B cell (primary cell): ENCODE results near the gene UBE2J2. TPM values are rescaled to one million over a fixed set of nuclear protein-coding genes. Genes with fewer than 3 reads are reported as not detected.

Experiments
- ATAC-seq: fragments of 200-7000 bp; cut with Tn5 transposase; one replicate; pipeline ENCODE4 v1.10.0; 2021; ENCODE audit warnings: low read depth, mild to moderate bottlenecking, moderate number of reproducible peaks, moderate library complexity
- CTCF ChIA-PET: fragments of 350-600 bp; sonication (Branson Sonifier 250); formaldehyde crosslinking; loops from one replicate; lab custom pipeline; 2021; ENCODE audit warnings: antibody characterized with exemption, inconsistent platforms; lab: Charles Lee
- POLR2A ChIA-PET: fragments of 350-600 bp; sonication (Branson Sonifier 250); formaldehyde crosslinking; loops from one replicate; lab custom pipeline; 2021; ENCODE audit warnings: antibody characterized with exemption; lab: Charles Lee
- DNase-seq: peaks from one replicate; pipeline ENCODE4 v3.0.0; 2013
- H2AFZ ChIP-seq: 2 replicates; pipeline ENCODE4 v1.6.1; 2012; ENCODE audit warnings: mild to moderate bottlenecking, low read depth, low read length; ENCODE audit not compliant: insufficient read depth, poor library complexity, severe bottlenecking
- H3K27ac ChIP-seq, 2 donors: 1 replicate in 1 of 2; 2 replicates in 1 of 2; pipeline ENCODE4 v1.5.1; 2012 to 2013; ENCODE audit warnings: low read length in 2 of 2, mild to moderate bottlenecking in 2 of 2, moderate library complexity in 1 of 2
- H3K27me3 ChIP-seq, 4 experiments: fragments of 200-600 bp in 1 of 4; sonication (generic) in 1 of 4; replicated peaks in 1 of 4; 1 replicate in 2 of 4; 2 replicates in 2 of 4; pipeline versions ENCODE4 v1.6.1 to v1.7.0; 2013 to 2016; ENCODE audit warnings: low read length in 3 of 4, mild to moderate bottlenecking in 2 of 4, mixed read lengths in 1 of 4, moderate library complexity in 1 of 4; ENCODE audit not compliant: insufficient read depth in 4 of 4, control insufficient read depth in 3 of 4; ENCODE audit errors: control extremely low read depth in 1 of 4
- H3K36me3 ChIP-seq, 2 experiments: replicated peaks in 1 of 2; 1 replicate in 1 of 2; 2 replicates in 1 of 2; pipeline versions ENCODE4 v1.6.1 to v1.7.1; 2013; ENCODE audit warnings: low read length in 1 of 2; ENCODE audit not compliant: insufficient read depth in 2 of 2, control insufficient read depth in 1 of 2; ENCODE audit errors: control extremely low read depth in 1 of 2, extremely low read depth in 1 of 2
- H3K4me1 ChIP-seq, 2 donors: fragments of 200-600 bp in 1 of 2; sonication (generic) in 1 of 2; 1 replicate in 1 of 2; 2 replicates in 1 of 2; pipeline versions ENCODE4 v1.5.1 to v1.6.1; 2013 to 2017; ENCODE audit warnings: low read length in 2 of 2; ENCODE audit not compliant: control insufficient read depth in 2 of 2, insufficient read depth in 2 of 2
- H3K4me2 ChIP-seq: replicated peaks from 2 replicates; pipeline ENCODE3; 2012; ENCODE audit warnings: mild to moderate bottlenecking, low read depth, low read length; ENCODE audit not compliant: poor library complexity, severe bottlenecking
- H3K4me3 ChIP-seq, 5 experiments: fragments of 200-600 bp in 1 of 5; sonication (generic) in 1 of 5; 1 replicate in 3 of 5; 2 replicates in 2 of 5; pipeline versions ENCODE4 v1.5.1 to v1.7.0; 2011 to 2016; ENCODE audit warnings: low read length in 4 of 5, mild to moderate bottlenecking in 4 of 5, low read depth in 2 of 5, control low read depth in 1 of 5, moderate library complexity in 1 of 5; ENCODE audit not compliant: insufficient read depth in 1 of 5; ENCODE audit errors: control extremely low read depth in 1 of 5, extremely low read depth in 1 of 5
- H3K79me2 ChIP-seq: fragments of 200-600 bp; sonication (generic); one replicate; pipeline ENCODE4 v1.6.0; 2016; ENCODE audit warnings: low read length; ENCODE audit not compliant: control insufficient read depth, insufficient read depth
- H3K9ac ChIP-seq: fragments of 200-600 bp; sonication (generic); 2 replicates; pipeline ENCODE4 v1.6.1; 2017; ENCODE audit warnings: mild to moderate bottlenecking, low read length, moderate library complexity
- H3K9me3 ChIP-seq, 3 donors: one replicate each; pipeline versions ENCODE4 v1.6.1 to v1.7.1; 2013; ENCODE audit warnings: low read length in 2 of 3; ENCODE audit not compliant: control insufficient read depth in 2 of 3, insufficient read depth in 1 of 3; ENCODE audit errors: control extremely low read depth in 1 of 3
- H4K20me1 ChIP-seq: 2 replicates; pipeline ENCODE4 v1.6.0; 2012; ENCODE audit warnings: mild to moderate bottlenecking, low read length; ENCODE audit not compliant: insufficient read depth, control insufficient read depth, poor library complexity, severe bottlenecking
- H3K27ac Mint-ChIP-seq: one replicate; pipeline ENCODE4 v1.8.0; 2021; ENCODE audit warnings: mixed read lengths
- H3K27me3 Mint-ChIP-seq: one replicate; pipeline ENCODE4 v1.8.0; 2021; ENCODE audit warnings: mixed read lengths
- H3K4me1 Mint-ChIP-seq: one replicate; pipeline ENCODE4 v1.8.0; 2021; ENCODE audit warnings: mixed read lengths
- H3K4me3 Mint-ChIP-seq: one replicate; pipeline ENCODE4 v1.8.0; 2021; ENCODE audit warnings: mixed read lengths
- H3K9me3 Mint-ChIP-seq: one replicate; pipeline ENCODE4 v1.8.0; 2022; ENCODE audit warnings: mixed read lengths; ENCODE audit not compliant: insufficient read depth
- EZH2 ChIP-seq: IDR thresholded peaks from 2 replicates; pipeline ENCODE4 v1.6.1; 2012; ENCODE audit warnings: borderline replicate concordance, low read depth, mild to moderate bottlenecking, moderate library complexity, low read length; ENCODE audit not compliant: insufficient read depth, poor library complexity, severe bottlenecking
- WGBS: methylation state at CpG from one replicate; pipeline ENCODE4 v1.1.5; 2013; ENCODE audit warnings: missing lambda C conversion rate; ENCODE audit not compliant: insufficient coverage; 5-methylcytosine and 5-hydroxymethylcytosine counted together
- intact Hi-C: fragments of 100-400 bp; cut with micrococcal nuclease; formaldehyde crosslinking; loops from one replicate; pipeline ENCODE4 v1.10.0; 2022
- polyA plus RNA-seq: library from polyadenylated mRNA; depleted of rRNA; stranded (reverse); fragments of >200 nt; gene quantifications from 2 replicates; pipeline ENCODE4 v1.2.3, GENCODE V29; 2012
- total RNA-seq, 2 donors: library from RNA; stranded (reverse); fragments of 120-200 nt in 1 of 2; gene quantifications; 1 replicate in 1 of 2; 2 replicates in 1 of 2; pipeline versions ENCODE4 v1.2.3 to v1.2.4, GENCODE V29; 2013 to 2022
- TF ChIP-seq, protein P1 (sequence below): fragments of 200-600 bp; IDR thresholded peaks from one replicate; pipeline ENCODE4 v1.8.0; 2022; ENCODE audit warnings: antibody characterized with exemption, mild to moderate bottlenecking

UBE2J2 gene
- total and polyA plus RNA-seq, 2 donors (not counting 1 experiment from before 2014, with no cell fraction given), result 40.1 to 115 TPM

DNA sequence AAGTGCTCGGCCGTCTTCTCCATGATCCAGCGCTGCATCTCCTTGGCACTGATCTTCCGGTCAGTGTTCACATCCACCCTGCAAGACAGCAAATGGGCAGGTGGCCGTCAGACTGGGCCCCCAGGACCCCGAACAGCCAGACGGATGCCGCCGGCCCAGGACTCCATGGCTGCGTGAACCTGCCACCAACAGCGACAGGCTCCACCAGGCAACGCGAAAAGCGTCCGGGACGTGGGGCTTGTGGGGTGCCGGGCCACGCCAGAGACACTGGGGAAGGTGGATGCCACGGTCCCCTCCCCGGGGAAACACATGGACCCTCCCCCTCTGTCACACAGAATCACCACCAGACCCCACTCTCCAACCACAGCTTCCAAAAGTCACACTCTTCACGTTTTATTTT lies 49.8 kb downstream of the UBE2J2 start:
- peaks cover 6% of the 10 kb centered on the region for H3K4me1 Mint-ChIP-seq
- H3K36me3 ChIP-seq, result peaks cover 0 to 80% of the 10 kb centered on the region in 2 experiments
- 96% methylated on average over 20 of the region's 21 CpGs for WGBS
- no peak overlapping the region for H3K27ac ChIP-seq
- ChIA-PET CTCF (no interaction called here), POLR2A (no interaction called here)
- peaks cover 55% of the 10 kb centered on the region for H3K79me2 ChIP-seq
- no peak overlapping the region for H3K27ac Mint-ChIP-seq
- no peak for ATAC-seq
- no peak overlapping the region for H3K4me3 ChIP-seq
- DNase-seq, result no peak
- TF ChIP-seq EZH2, result no peak
- TF ChIP-seq, protein P1, sequence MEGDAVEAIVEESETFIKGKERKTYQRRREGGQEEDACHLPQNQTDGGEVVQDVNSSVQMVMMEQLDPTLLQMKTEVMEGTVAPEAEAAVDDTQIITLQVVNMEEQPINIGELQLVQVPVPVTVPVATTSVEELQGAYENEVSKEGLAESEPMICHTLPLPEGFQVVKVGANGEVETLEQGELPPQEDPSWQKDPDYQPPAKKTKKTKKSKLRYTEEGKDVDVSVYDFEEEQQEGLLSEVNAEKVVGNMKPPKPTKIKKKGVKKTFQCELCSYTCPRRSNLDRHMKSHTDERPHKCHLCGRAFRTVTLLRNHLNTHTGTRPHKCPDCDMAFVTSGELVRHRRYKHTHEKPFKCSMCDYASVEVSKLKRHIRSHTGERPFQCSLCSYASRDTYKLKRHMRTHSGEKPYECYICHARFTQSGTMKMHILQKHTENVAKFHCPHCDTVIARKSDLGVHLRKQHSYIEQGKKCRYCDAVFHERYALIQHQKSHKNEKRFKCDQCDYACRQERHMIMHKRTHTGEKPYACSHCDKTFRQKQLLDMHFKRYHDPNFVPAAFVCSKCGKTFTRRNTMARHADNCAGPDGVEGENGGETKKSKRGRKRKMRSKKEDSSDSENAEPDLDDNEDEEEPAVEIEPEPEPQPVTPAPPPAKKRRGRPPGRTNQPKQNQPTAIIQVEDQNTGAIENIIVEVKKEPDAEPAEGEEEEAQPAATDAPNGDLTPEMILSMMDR, result no peak
- H3K4me1 ChIP-seq, result no peaks in the 10 kb centered on the region
- H3K9me3 ChIP-seq, result no peaks in the 10 kb centered on the region
- no peak overlapping the region for H3K4me3 Mint-ChIP-seq
- intact Hi-C loops, result no loop called here
- no peak overlapping the region for H2AFZ ChIP-seq
- no peak overlapping the region for H3K4me2 ChIP-seq
- H3K9ac ChIP-seq, result no peak overlapping the region
- peaks cover 93% of the 10 kb centered on the region for H4K20me1 ChIP-seq
- no peaks in the 10 kb centered on the region for H3K9me3 Mint-ChIP-seq
- no peaks in the 10 kb centered on the region for H3K27me3 Mint-ChIP-seq
- no peaks in the 10 kb centered on the region for H3K27me3 ChIP-seq

GRCh38 chr1:1223321-1223720 lies 50.3 kb downstream of the UBE2J2 start:
- H3K79me2 ChIP-seq, result peaks cover 49% of the 10 kb centered on the region
- H3K27me3 ChIP-seq, result no peaks in the 10 kb centered on the region
- no peak for ATAC-seq
- 99% methylated on average over 12 of the region's 15 CpGs for WGBS
- H3K27me3 Mint-ChIP-seq, result no peaks in the 10 kb centered on the region
- intact Hi-C loops, result no loop called here
- peaks cover 93% of the 10 kb centered on the region for H4K20me1 ChIP-seq
- H3K36me3 ChIP-seq, result peaks cover 0 to 79% of the 10 kb centered on the region in 2 experiments
- no peak for DNase-seq
- no peaks in the 10 kb centered on the region for H3K4me1 ChIP-seq
- no peak overlapping the region for H3K27ac ChIP-seq
- no peak overlapping the region for H3K4me2 ChIP-seq
- H3K4me3 Mint-ChIP-seq, result no peak overlapping the region
- POLR2A ChIA-PET, result no interaction called here
- H3K9ac ChIP-seq, result no peak overlapping the region
- H2AFZ ChIP-seq, result no peak overlapping the region
- peaks cover 3% of the 10 kb centered on the region for H3K4me1 Mint-ChIP-seq
- CTCF ChIA-PET, result no interaction called here
- H3K27ac Mint-ChIP-seq, result no peak overlapping the region
- H3K4me3 ChIP-seq, result no peak overlapping the region
- TF ChIP-seq, protein P1, result no peak
- no peak for TF ChIP-seq EZH2
- H3K9me3 ChIP-seq, result no peaks in the 10 kb centered on the region
- no peaks in the 10 kb centered on the region for H3K9me3 Mint-ChIP-seq
